ENCODE data around the gene TCP11. TPM values are rescaled to one million over a fixed set of nuclear protein-coding genes. Genes with fewer than 3 reads are reported as not detected.

TCP11 gene
- total RNA-seq, 1 donor from 2014 or later, result not detected

GRCh38 chr6:35173427-35174087, 32.4 kb upstream of the TCP11 start:
- peak; percentile 95 for DNase-seq (ENCODE audit: low read depth)

DNA sequence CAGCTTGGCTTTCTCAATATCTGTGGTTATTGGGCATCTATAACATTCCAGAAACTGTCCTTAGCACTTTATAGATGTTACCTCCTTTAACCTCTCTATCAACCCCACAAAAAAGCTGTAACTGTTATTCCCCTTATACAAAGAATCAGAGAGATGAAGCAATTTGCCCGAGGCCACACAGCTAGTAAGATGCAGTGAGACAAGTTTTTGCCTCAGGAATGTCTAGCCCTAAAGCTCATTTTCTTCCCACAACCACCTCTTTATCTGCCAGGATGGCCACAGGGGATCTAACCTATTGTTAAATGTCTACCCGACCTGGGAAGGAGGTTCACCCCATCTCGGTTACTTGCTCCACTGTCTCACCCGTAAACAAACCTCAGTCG, 31.9 kb upstream of the TCP11 start:
- DNase-seq (ENCODE audit: low read depth), result no peak

DNA sequence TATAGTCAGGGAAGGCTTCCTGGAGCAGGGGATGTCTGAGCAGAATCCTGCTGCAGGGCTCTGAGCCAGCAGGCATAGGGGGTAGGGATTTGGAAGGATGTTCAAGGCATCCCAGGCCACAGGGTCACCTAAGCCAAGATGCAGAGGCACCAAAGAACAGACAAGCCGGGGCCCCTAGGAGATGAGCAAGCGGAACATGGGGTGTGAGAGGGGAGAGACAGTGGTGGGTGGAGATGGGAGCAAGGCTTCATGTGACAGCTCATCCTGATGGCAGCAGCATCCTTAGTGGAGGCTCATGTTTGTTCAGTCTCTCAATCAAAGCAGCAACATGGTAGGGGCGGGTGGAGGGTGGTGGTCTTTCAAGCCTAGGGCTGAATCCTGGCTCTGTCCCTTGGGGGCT, 29.8 kb upstream of the TCP11 start:
- no peak for DNase-seq (ENCODE audit: low read depth)

GRCh38 chr6:35170166-35170565, 29.0 kb upstream of the TCP11 start:
- no peak for DNase-seq (ENCODE audit: low read depth)

DNA sequence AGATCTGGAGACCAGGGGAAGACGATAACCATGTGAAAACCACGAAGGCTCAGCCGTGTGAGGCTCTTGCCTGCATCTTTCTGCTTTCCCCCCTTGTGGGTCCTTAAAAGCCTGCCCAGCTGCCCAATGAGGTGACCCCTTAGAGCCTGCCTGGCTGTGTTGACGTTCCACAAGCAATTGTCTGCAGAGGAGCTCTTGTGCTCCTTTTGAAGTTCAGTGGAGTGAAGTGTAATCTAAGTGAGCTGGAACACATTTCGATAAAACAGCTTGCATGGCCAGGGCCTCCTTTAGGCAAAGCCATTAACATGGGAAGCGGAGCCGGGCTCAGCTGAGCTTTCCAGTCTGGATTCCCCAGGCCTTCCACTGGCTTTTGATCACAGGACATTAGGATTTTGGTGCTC, 27.3 kb upstream of the TCP11 start:
- no peak for DNase-seq (ENCODE audit: low read depth)

- no peak for DNase-seq (ENCODE audit: low read depth)
Measured at GRCh38 chr6:35167505-35167904, 26.4 kb upstream of the TCP11 start.

GRCh38 chr6:35166520-35166919, 25.4 kb upstream of the TCP11 start:
- DNase-seq (ENCODE audit: low read depth), result no peak

- no peak for DNase-seq (ENCODE audit: low read depth)
Measured at GRCh38 chr6:35166116-35166515, 25.0 kb upstream of the TCP11 start.

- no peak for DNase-seq (ENCODE audit: low read depth)
Measured at GRCh38 chr6:35165630-35166071, 24.5 kb upstream of the TCP11 start.

GRCh38 chr6:35164868-35165267, 23.7 kb upstream of the TCP11 start:
- no peak for DNase-seq (ENCODE audit: low read depth)

- no peak for DNase-seq (ENCODE audit: low read depth)
Measured at GRCh38 chr6:35164277-35164676, 23.1 kb upstream of the TCP11 start.

DNA sequence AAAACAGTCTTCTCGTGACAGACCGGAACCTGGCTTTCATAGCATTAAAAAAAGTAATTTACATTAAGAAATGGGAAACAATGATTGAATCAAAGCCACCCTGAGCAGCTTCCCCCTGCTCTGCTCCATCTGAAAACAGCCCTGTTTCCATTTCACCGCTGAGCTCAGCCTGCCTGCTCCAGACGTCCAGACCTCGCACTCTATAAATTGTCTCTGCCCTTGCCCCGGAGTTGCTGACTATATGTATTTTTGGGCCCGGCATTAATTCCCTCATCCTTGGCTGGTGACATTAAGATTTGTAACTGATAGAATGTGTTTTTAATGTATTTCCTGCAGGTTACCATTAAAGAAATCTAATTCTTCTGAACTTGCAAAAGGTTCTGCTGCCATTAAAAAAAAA, 22.7 kb upstream of the TCP11 start:
- DNase-seq (ENCODE audit: low read depth), result no peak

DNA sequence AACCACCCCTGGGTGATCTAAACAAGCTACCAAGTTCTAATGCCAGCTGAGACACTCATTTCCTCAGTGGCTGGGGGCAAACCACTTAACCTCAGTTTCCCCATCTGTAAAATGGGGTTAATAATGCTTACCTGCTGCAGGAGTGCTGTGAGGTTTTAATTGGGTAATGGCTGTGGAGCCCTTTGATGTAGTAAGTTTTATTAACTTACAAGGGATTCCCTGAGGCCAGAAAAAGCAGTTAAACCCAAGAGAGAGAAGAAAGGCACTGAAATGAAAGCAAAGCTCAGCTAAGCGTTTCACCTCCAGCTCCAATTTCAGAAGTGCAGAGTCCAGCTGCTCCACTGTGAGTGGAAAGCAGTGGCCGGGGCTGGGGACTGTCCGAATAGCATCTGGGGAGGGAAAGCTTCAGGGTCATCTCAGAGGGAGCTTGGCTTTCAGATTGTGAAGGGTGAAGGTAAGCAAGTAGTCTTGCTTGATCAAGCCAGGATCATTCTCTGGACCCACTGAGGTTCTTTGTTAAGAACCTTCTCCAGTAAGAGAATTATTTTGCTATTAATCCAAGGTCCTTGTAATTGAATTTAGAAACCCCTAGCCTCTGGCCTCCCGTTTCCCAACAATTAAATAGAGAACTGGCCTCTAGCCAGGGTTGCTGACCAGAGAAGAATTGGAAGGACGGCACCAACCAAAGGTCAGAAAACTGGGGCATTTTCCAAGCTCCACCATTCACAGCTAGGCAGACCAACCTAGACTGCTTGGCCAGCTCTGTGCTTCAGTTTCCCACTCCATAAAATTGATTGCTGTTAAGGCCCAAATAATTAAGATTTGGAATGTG, 20.9 kb upstream of the TCP11 start:
- DNase-seq (ENCODE audit: low read depth), result no peak

DNA sequence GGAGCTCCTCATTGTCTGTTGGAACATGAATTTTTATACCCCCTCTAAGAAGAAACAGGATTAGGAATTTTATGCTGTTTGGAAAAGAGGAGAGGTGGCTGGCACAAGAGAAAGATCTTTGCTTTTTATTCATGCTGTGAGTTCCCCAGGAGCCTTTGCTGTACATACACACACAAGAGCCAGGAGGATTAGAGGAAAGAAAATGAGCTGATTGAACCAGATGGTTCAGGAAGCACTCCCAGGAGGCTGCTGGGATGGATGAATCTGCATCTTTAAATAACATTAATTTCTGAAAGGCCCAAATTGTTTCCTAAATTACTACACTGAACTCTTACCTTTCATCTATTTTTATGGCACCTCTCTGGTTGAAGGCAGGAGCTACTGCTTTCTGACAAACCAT, 20.1 kb upstream of the TCP11 start:
- DNase-seq (ENCODE audit: low read depth), result no peak

- DNase-seq (ENCODE audit: low read depth), result no peak
Measured at GRCh38 chr6:35160642-35161041, 19.5 kb upstream of the TCP11 start.

- DNase-seq (ENCODE audit: low read depth), result no peak
Measured at GRCh38 chr6:35158520-35158919, 17.4 kb upstream of the TCP11 start.

DNA sequence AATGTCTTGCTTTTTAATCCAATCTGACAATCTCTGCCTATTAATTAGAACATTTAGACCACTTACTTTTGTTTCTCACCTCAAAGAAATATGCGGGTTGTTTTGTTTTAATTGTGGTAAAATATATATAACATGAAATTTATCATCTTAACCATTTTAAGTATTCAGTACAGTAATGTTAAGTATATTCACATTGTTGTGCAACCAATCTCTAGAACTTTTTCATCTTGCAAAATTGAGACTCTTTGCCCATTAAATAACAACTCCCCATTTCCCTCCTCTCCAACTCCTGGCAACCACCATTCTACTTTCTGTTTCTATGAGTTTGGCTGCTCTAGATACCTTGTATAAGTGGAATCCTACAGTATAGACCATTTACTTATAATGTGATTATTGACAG, 13.8 kb upstream of the TCP11 start:
- DNase-seq (ENCODE audit: low read depth), result no peak

- DNase-seq (ENCODE audit: low read depth), result no peak
Measured at GRCh38 chr6:35154262-35154661, 13.1 kb upstream of the TCP11 start.

DNA sequence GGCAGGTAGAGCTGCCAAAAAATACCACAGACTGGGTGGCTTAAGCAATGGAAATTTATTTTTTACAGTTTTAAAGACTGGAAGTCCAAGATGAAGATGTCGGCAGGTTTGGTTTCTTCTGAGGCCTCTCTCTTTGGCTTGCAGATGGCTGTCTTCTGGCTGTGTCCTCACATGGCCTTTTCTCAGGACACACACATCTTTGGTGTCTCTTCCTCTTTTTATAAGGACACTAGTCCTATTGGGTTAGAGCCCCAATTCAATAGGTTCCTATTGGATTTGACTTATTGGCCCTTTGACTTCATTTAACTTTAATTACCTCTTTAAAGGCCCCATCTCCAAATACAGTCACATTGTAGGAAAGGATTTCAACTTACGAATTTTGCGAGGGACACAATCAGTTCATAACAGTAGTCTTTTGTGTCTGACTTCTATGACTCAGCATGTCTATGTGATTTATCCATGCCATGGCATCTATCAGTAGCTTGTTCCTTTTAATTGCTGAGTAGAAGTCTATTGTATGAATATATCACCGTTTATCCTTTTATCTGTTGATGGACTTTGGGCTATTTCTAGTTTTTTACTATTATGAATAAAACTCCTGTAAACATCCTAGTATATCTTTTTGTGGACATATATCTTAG, 11.0 kb upstream of the TCP11 start:
- DNase-seq (ENCODE audit: low read depth), result no peak

DNA sequence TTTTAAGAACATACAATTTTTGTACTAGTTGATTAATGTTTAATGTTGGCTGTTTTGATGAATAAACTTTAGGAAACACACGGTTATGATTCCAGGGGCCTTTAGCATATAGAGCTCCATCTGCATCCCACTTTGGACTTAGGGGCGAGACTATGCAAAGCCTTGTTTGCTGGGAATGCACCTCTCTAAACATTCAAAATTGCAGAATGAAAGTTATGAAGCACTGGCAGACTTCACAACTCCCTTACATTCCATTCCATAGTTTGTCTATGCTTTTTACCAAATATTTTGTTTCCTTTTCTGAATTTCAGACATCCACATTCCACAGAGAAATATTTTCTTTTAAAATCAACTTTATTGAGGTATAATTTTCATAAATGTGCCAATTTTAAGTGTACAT, 10.3 kb upstream of the TCP11 start:
- DNase-seq (ENCODE audit: low read depth), result no peak

- no peak for DNase-seq (ENCODE audit: low read depth)
Measured at GRCh38 chr6:35149891-35150566, 8.9 kb upstream of the TCP11 start.
